ENCODE measurements around the gene CTDSPL.
"Not testable (repeated sequence)": the region's sequence is repeated elsewhere in the genome, so short reads cannot be mapped to it uniquely, and the experiment has no call there.

The CTDSPL gene

GRCh38 chr3:37861620-37862041 lies at the start of gene CTDSPL:
TSS of gene CTDSPL (plus strand) at chr3:37861880. CDS start at chr3:37862200, 320 bp downstream.
- DNase-seq: peak; percentile 42

GRCh38 chr3:37812499-37812896 lies 49.2 kb upstream of the CTDSPL start:
- no peak for DNase-seq

GRCh38 chr3:37813403-37813802 lies 48.3 kb upstream of the CTDSPL start:
- DNase-seq: no peak

- no peak for DNase-seq
Measured at GRCh38 chr3:37814547-37814946, 47.1 kb upstream of the CTDSPL start.

GRCh38 chr3:37815156-37815555 lies 46.5 kb upstream of the CTDSPL start:
- DNase-seq: not testable (repeated sequence)

GRCh38 chr3:37816271-37816670 lies 45.4 kb upstream of the CTDSPL start:
- DNase-seq: no peak

- no peak for DNase-seq
Measured at GRCh38 chr3:37819591-37819990, 42.1 kb upstream of the CTDSPL start.

GRCh38 chr3:37820286-37820685 lies 41.4 kb upstream of the CTDSPL start:
- DNase-seq: no peak

GRCh38 chr3:37823189-37823588 lies 38.5 kb upstream of the CTDSPL start:
- no peak for DNase-seq

- no peak for DNase-seq
Measured at GRCh38 chr3:37824090-37824953, 37.4 kb upstream of the CTDSPL start.

- no peak for DNase-seq
Measured at GRCh38 chr3:37824954-37825328, 36.7 kb upstream of the CTDSPL start.

GRCh38 chr3:37825744-37826400 lies 35.8 kb upstream of the CTDSPL start:
- no peak for DNase-seq

GRCh38 chr3:37826502-37826901 lies 35.2 kb upstream of the CTDSPL start:
- DNase-seq: no peak

- no peak for DNase-seq
Measured at GRCh38 chr3:37826933-37827332, 34.7 kb upstream of the CTDSPL start.

GRCh38 chr3:37832480-37832879 lies 29.2 kb upstream of the CTDSPL start:
- DNase-seq: no peak

GRCh38 chr3:37833302-37834186 lies 28.1 kb upstream of the CTDSPL start:
- DNase-seq: no peak

GRCh38 chr3:37836589-37836988 lies 25.1 kb upstream of the CTDSPL start:
- no peak for DNase-seq

- no peak for DNase-seq
Measured at GRCh38 chr3:37847689-37848088, 14.0 kb upstream of the CTDSPL start.

- no peak for DNase-seq
Measured at GRCh38 chr3:37849146-37849923, 12.3 kb upstream of the CTDSPL start.

- no peak for DNase-seq
Measured at GRCh38 chr3:37852097-37852496, 9.6 kb upstream of the CTDSPL start.

- no peak for DNase-seq
Measured at GRCh38 chr3:37852771-37853170, 8.9 kb upstream of the CTDSPL start.

GRCh38 chr3:37853691-37854413 lies 7.8 kb upstream of the CTDSPL start:
- DNase-seq: no peak

All from stimulated activated CD4-positive, alpha-beta T cell treated with anti-CD3 and anti-CD28 coated beads, Interleukin-15, amount 100 ng/mL, for 24 hours (primary cell).